ENCODE results near the gene FOXRED2.

FOXRED2 gene

GRCh38 chr22:36546932-36547331 lies 40.1 kb upstream of the FOXRED2 start:
- no peak for DNase-seq (ENCODE audit: insufficient read length, low spot score)
- no peak for FAIRE-seq
- no peak for TF ChIP-seq CTCF (IDR thresholded peaks at IDR 0.05; ENCODE audit: insufficient read depth, missing control alignments)

GRCh38 chr22:36546092-36546804 lies 39.4 kb upstream of the FOXRED2 start:
- DNase-seq (ENCODE audit: insufficient read length, low spot score) = no peak
- peak; percentile 70 for TF ChIP-seq CTCF (IDR thresholded peaks at IDR 0.05; ENCODE audit: insufficient read depth, missing control alignments)

GRCh38 chr22:36544107-36544620 lies 37.3 kb upstream of the FOXRED2 start:
- FAIRE-seq = no peak
- no peak for DNase-seq (ENCODE audit: insufficient read length, low spot score)
- TF ChIP-seq CTCF (IDR thresholded peaks at IDR 0.05; ENCODE audit: insufficient read depth, missing control alignments) = no peak

More at GRCh38 chr22:36546092-36546804, 39.4 kb upstream of the FOXRED2 start:
- no peak for FAIRE-seq

GRCh38 chr22:36541831-36542411 lies 35.1 kb upstream of the FOXRED2 start:
- FAIRE-seq = no peak
- TF ChIP-seq CTCF (IDR thresholded peaks at IDR 0.05; ENCODE audit: insufficient read depth, missing control alignments) = no peak
- no peak for DNase-seq (ENCODE audit: insufficient read length, low spot score)

- TF ChIP-seq CTCF (IDR thresholded peaks at IDR 0.05; ENCODE audit: insufficient read depth, missing control alignments) = no peak
- FAIRE-seq = no peak
- DNase-seq (ENCODE audit: insufficient read length, low spot score) = no peak
These were observed 34.2 kb upstream of the FOXRED2 start for GRCh38 chr22:36540867-36541642.

GRCh38 chr22:36538529-36538928 lies 31.7 kb upstream of the FOXRED2 start:
- DNase-seq (ENCODE audit: insufficient read length, low spot score) (no peak), FAIRE-seq (no peak)
- TF ChIP-seq CTCF (IDR thresholded peaks at IDR 0.05; ENCODE audit: insufficient read depth, missing control alignments) = no peak

Data from D721Med (cell line).